Suprapubic skin (tissue), 4 donors: Measurements from ENCODE around the gene APOBR. TPM values are rescaled to one million over a fixed set of nuclear protein-coding genes. Genes with fewer than 3 reads are reported as not detected.

Experiments
- DNase-seq, 2 donors: peaks; one replicate each; pipeline ENCODE4 v3.0.0-alpha.2; 2019; ENCODE audit warnings: low spot score in 2 of 2
- H3K27ac ChIP-seq: fragments of 200-600 bp; sonication (generic); one replicate; pipeline ENCODE4 v1.5.1; 2019
- H3K27me3 ChIP-seq: fragments of 200-600 bp; sonication (generic); one replicate; pipeline ENCODE4 v1.5.1; 2019
- H3K36me3 ChIP-seq: fragments of 200-600 bp; sonication (generic); one replicate; pipeline ENCODE4 v1.5.1; 2019
- H3K4me1 ChIP-seq: fragments of 200-600 bp; sonication (generic); one replicate; pipeline ENCODE4 v1.5.1; 2019
- H3K4me3 ChIP-seq: fragments of 200-600 bp; sonication (generic); one replicate; pipeline ENCODE4 v1.5.1; 2019; ENCODE audit warnings: mild to moderate bottlenecking
- H3K9me3 ChIP-seq: fragments of 200-600 bp; sonication (generic); one replicate; pipeline ENCODE4 v1.5.1; 2019
- CTCF ChIP-seq, 2 donors: fragments of 200-600 bp in 1 of 2; fragments of 450-650 bp in 1 of 2; sonication (generic) in 1 of 2; IDR thresholded peaks; one replicate each; pipeline ENCODE4 v1.5.1; 2016 to 2019; ENCODE audit warnings: antibody characterized with exemption in 2 of 2, mild to moderate bottlenecking in 1 of 2, moderate library complexity in 1 of 2
- EP300 ChIP-seq: sonication (generic); formaldehyde crosslinking; IDR thresholded peaks from one replicate; pipeline ENCODE4 v1.6.1; 2017; ENCODE audit warnings: antibody characterized with exemption
- POLR2A ChIP-seq, 2 donors: fragments of 450-650 bp; IDR thresholded peaks; one replicate each; pipeline ENCODE4 v1.6.1; 2017; ENCODE audit warnings: antibody characterized with exemption in 2 of 2, mild to moderate bottlenecking in 2 of 2, moderate library complexity in 2 of 2
- POLR2AphosphoS5 ChIP-seq, 3 donors: sonication (generic); formaldehyde crosslinking; IDR thresholded peaks; one replicate each; pipeline ENCODE4 v1.6.1; 2017; ENCODE audit warnings: antibody characterized with exemption in 3 of 3
- WGBS: methylation state at CpG from one replicate; pipeline ENCODE4 v1.1.5; 2018; 5-methylcytosine and 5-hydroxymethylcytosine counted together
- total RNA-seq, 4 donors: library from RNA; depleted of rRNA; stranded (reverse); fragments of >200 nt; gene quantifications; one replicate each; pipeline ENCODE4 v1.1.0, GENCODE V29; 2016

APOBR gene
- total RNA-seq, 4 donors from 2014 or later = 0.57 to 4.3 (median 1.9) TPM

- Histone ChIP-seq H3K9me3 (no peaks in the 10 kb centered on the region), H3K27ac (peak overlapping the region; percentile 76), H3K36me3 (peaks cover 3% of the 10 kb centered on the region), H3K27me3 (no peaks in the 10 kb centered on the region), H3K4me3 (no peak overlapping the region), H3K4me1 (peaks cover 35% of the 10 kb centered on the region)
- no peak for TF ChIP-seq EP300
- no peak for TF ChIP-seq POLR2A (IDR thresholded peaks at IDR 0.05)
- TF ChIP-seq CTCF (IDR thresholded peaks at IDR 0.05) = no peak
- TF ChIP-seq POLR2AphosphoS5 (IDR thresholded peaks at IDR 0.05) = peak in 1 of 3 donors; percentile 56
- WGBS = 61% methylated on average over 9 of the region's 9 CpGs
- DNase-seq = peak; percentile 85 to 89
These were observed 37.6 kb downstream of the APOBR start for GRCh38 chr16:28531777-28532744.

GRCh38 chr16:28532940-28533647 lies 38.7 kb downstream of the APOBR start:
- H3K4me1 ChIP-seq = peaks cover 45% of the 10 kb centered on the region
- no peak overlapping the region for H3K4me3 ChIP-seq
- 83% methylated on average over 5 of the region's 5 CpGs for WGBS
- H3K27ac ChIP-seq = peak overlapping the region; percentile 76
- no peaks in the 10 kb centered on the region for H3K9me3 ChIP-seq
- TF ChIP-seq POLR2A (IDR thresholded peaks at IDR 0.05) (no peak), CTCF (IDR thresholded peaks at IDR 0.05) (no peak), POLR2AphosphoS5 (IDR thresholded peaks at IDR 0.05) (no peak), EP300 (no peak)
- no peaks in the 10 kb centered on the region for H3K27me3 ChIP-seq
- DNase-seq = no peak
- no peaks in the 10 kb centered on the region for H3K36me3 ChIP-seq

- H3K36me3 ChIP-seq = no peaks in the 10 kb centered on the region
- H3K9me3 ChIP-seq = no peaks in the 10 kb centered on the region
- H3K27ac ChIP-seq = peak overlapping the region; percentile 76
- TF ChIP-seq CTCF (IDR thresholded peaks at IDR 0.05) (no peak), POLR2AphosphoS5 (IDR thresholded peaks at IDR 0.05) (peak; percentile 51 to 99 (median 85))
- H3K4me1 ChIP-seq = peaks cover 61% of the 10 kb centered on the region
- H3K4me3 ChIP-seq = no peak overlapping the region
- DNase-seq = peak; percentile 88 to 91
- no peaks in the 10 kb centered on the region for H3K27me3 ChIP-seq
- WGBS = 11% methylated on average over 5 of the region's 5 CpGs
These were observed 40.3 kb downstream of the APOBR start for GRCh38 chr16:28534542-28535373.

GRCh38 chr16:28537076-28537475 lies 42.6 kb downstream of the APOBR start:
- H3K36me3 ChIP-seq = no peaks in the 10 kb centered on the region
- H3K4me3 ChIP-seq = peak overlapping the region; percentile 64
- peaks cover 66% of the 10 kb centered on the region for H3K4me1 ChIP-seq
- peak overlapping the region; percentile 97 for H3K27ac ChIP-seq
- no peaks in the 10 kb centered on the region for H3K9me3 ChIP-seq
- WGBS = 54% methylated on average over 6 of the region's 6 CpGs
- H3K27me3 ChIP-seq = no peaks in the 10 kb centered on the region
- DNase-seq = no peak
- TF ChIP-seq POLR2AphosphoS5 (IDR thresholded peaks at IDR 0.05) (peak in 1 of 3 donors; percentile 75), EP300 (no peak)

- peak overlapping the region; percentile 64 for H3K4me3 ChIP-seq
- H3K9me3 ChIP-seq = no peaks in the 10 kb centered on the region
- no peaks in the 10 kb centered on the region for H3K36me3 ChIP-seq
- H3K27me3 ChIP-seq = no peaks in the 10 kb centered on the region
- no peak for DNase-seq
- peak overlapping the region; percentile 97 for H3K27ac ChIP-seq
- WGBS = 75% methylated on average over 13 of the region's 13 CpGs
- peaks cover 71% of the 10 kb centered on the region for H3K4me1 ChIP-seq
- no peak for TF ChIP-seq POLR2AphosphoS5 (IDR thresholded peaks at IDR 0.05)
- TF ChIP-seq EP300 = no peak
- TF ChIP-seq POLR2A (IDR thresholded peaks at IDR 0.05) = no peak
- TF ChIP-seq CTCF (IDR thresholded peaks at IDR 0.05) = no peak
These were observed 43.7 kb downstream of the APOBR start for GRCh38 chr16:28537964-28538732.
